ENCODE results near the gene CLGN.

GRCh38 chr4:140450352-140450751 is 22.9 kb upstream of the CLGN start:
- TF ChIP-seq CTCF (IDR thresholded peaks at IDR 0.05) (no peak), EZH2 (IDR thresholded peaks at IDR 0.05) (no peak)
